Measurements from ENCODE around the gene ZNF649.

GRCh38 chr19:51861870-51862622, 42.8 kb downstream of the ZNF649 start:
- no peak for TF ChIP-seq CTCF (IDR thresholded peaks at IDR 0.05)
- no peak for TF ChIP-seq POLR2A (IDR thresholded peaks at IDR 0.05)
- no peak for TF ChIP-seq EP300 (IDR thresholded peaks at IDR 0.05)
